Measurements from ENCODE around the gene PYROXD2. TPM values are rescaled to one million over a fixed set of nuclear protein-coding genes. Genes with fewer than 3 reads are reported as not detected.

Gene PYROXD2
- total RNA-seq, 2 experiments from 2014 or later, result 0.41 to 4.3 TPM

- no peak overlapping the region for H3K27ac ChIP-seq (ENCODE audit: low read depth, low read length, poor library complexity, severe bottlenecking)
- intact Hi-C loops (cut with micrococcal nuclease; ENCODE audit: unreplicated experiment), result no loop called here
- H3K4me3 ChIP-seq (ENCODE audit: low read depth, low read length, poor library complexity, severe bottlenecking), result no peak overlapping the region
- H3K36me3 ChIP-seq (ENCODE audit: insufficient read depth, low read length), result peaks cover 7% of the 10 kb centered on the region; the same call in 1 of the 2 replicates
- H3K79me2 ChIP-seq (ENCODE audit: insufficient read depth, low read depth, low read length), result no peaks in the 10 kb centered on the region
- H4K20me1 ChIP-seq (ENCODE audit: insufficient read depth, low read length), result no peaks in the 10 kb centered on the region
- TF ChIP-seq CTCF (conservative IDR thresholded peaks at IDR 0.05; ENCODE audit: low read length) (no peak), EZH2phosphoT487 (IDR thresholded peaks at IDR 0.05; ENCODE audit: borderline replicate concordance, low read depth, low read length) (no peak)
- no peaks in the 10 kb centered on the region for H3K9me3 ChIP-seq (ENCODE audit: low read length)
- no TSS peak for BruUV-seq (replicated peaks)
- ChIA-PET POLR2A (no interaction called here), CTCF (ENCODE audit: unreplicated experiment) (no interaction called here)
- no peaks in the 10 kb centered on the region for H3K9me2 ChIP-seq (ENCODE audit: insufficient read depth, low read length)
- H2AFZ ChIP-seq (ENCODE audit: low read length), result no peak overlapping the region
- no peak overlapping the region for H3K4me2 ChIP-seq (ENCODE audit: low read length)
- H3K4me1 ChIP-seq (ENCODE audit: insufficient read depth, low read length, poor library complexity, severe bottlenecking), result no peaks in the 10 kb centered on the region
- DNase-seq (ENCODE audit: low spot score), result no peak
Measured at GRCh38 chr10:98418665-98419468, 3.9 kb upstream of the PYROXD2 start.

- no peak for DNase-seq (ENCODE audit: low spot score)
- no peaks in the 10 kb centered on the region for H4K20me1 ChIP-seq (ENCODE audit: insufficient read depth, low read length)
- H3K4me2 ChIP-seq (ENCODE audit: low read length), result no peak overlapping the region
- no peaks in the 10 kb centered on the region for H3K9me2 ChIP-seq (ENCODE audit: insufficient read depth, low read length)
- no peak overlapping the region for H3K4me3 ChIP-seq (ENCODE audit: low read depth, low read length, poor library complexity, severe bottlenecking)
- no peak overlapping the region for H3K27ac ChIP-seq (ENCODE audit: low read depth, low read length, poor library complexity, severe bottlenecking)
- CTCF ChIA-PET (ENCODE audit: unreplicated experiment), result no interaction called here
- no peaks in the 10 kb centered on the region for H3K9me3 ChIP-seq (ENCODE audit: low read length)
- TF ChIP-seq EZH2phosphoT487 (IDR thresholded peaks at IDR 0.05; ENCODE audit: borderline replicate concordance, low read depth, low read length) (no peak), CTCF (conservative IDR thresholded peaks at IDR 0.05; ENCODE audit: low read length) (no peak)
- BruUV-seq (replicated peaks), result no TSS peak
- H2AFZ ChIP-seq (ENCODE audit: low read length), result no peak overlapping the region
- 0 out of 2 replicates have a peak, but pooled peaks cover 7% of the 10 kb centered on the region for H3K36me3 ChIP-seq (ENCODE audit: insufficient read depth, low read length)
- intact Hi-C loops (cut with micrococcal nuclease; ENCODE audit: unreplicated experiment), result no loop called here
- POLR2A ChIA-PET, result no interaction called here
- no peaks in the 10 kb centered on the region for H3K79me2 ChIP-seq (ENCODE audit: insufficient read depth, low read depth, low read length)
- no peaks in the 10 kb centered on the region for H3K4me1 ChIP-seq (ENCODE audit: insufficient read depth, low read length, poor library complexity, severe bottlenecking)
Measured at GRCh38 chr10:98417973-98418664, 3.1 kb upstream of the PYROXD2 start.

- ChIA-PET POLR2A (no interaction called here), CTCF (ENCODE audit: unreplicated experiment) (no interaction called here)
- no peaks in the 10 kb centered on the region for H3K9me2 ChIP-seq (ENCODE audit: insufficient read depth, low read length)
- no TSS peak for BruUV-seq (replicated peaks)
- no peaks in the 10 kb centered on the region for H3K9me3 ChIP-seq (ENCODE audit: low read length)
- no peaks in the 10 kb centered on the region for H3K79me2 ChIP-seq (ENCODE audit: insufficient read depth, low read depth, low read length)
- H3K4me2 ChIP-seq (ENCODE audit: low read length), result no peak overlapping the region
- intact Hi-C loops (cut with micrococcal nuclease; ENCODE audit: unreplicated experiment), result no loop called here
- no peaks in the 10 kb centered on the region for H3K4me1 ChIP-seq (ENCODE audit: insufficient read depth, low read length, poor library complexity, severe bottlenecking)
- TF ChIP-seq CTCF (conservative IDR thresholded peaks at IDR 0.05; ENCODE audit: low read length) (no peak), EZH2phosphoT487 (IDR thresholded peaks at IDR 0.05; ENCODE audit: borderline replicate concordance, low read depth, low read length) (no peak)
- no peak overlapping the region for H3K27ac ChIP-seq (ENCODE audit: low read depth, low read length, poor library complexity, severe bottlenecking)
- no peak for DNase-seq (ENCODE audit: low spot score)
- H2AFZ ChIP-seq (ENCODE audit: low read length), result no peak overlapping the region
- H4K20me1 ChIP-seq (ENCODE audit: insufficient read depth, low read length), result no peaks in the 10 kb centered on the region
- 0 out of 2 replicates have a peak, but pooled peaks cover 3% of the 10 kb centered on the region for H3K36me3 ChIP-seq (ENCODE audit: insufficient read depth, low read length)
- H3K4me3 ChIP-seq (ENCODE audit: low read depth, low read length, poor library complexity, severe bottlenecking), result no peak overlapping the region
Measured at GRCh38 chr10:98417481-98417959, 2.5 kb upstream of the PYROXD2 start.
